Measurements from ENCODE around the gene BICDL1.

DNA sequence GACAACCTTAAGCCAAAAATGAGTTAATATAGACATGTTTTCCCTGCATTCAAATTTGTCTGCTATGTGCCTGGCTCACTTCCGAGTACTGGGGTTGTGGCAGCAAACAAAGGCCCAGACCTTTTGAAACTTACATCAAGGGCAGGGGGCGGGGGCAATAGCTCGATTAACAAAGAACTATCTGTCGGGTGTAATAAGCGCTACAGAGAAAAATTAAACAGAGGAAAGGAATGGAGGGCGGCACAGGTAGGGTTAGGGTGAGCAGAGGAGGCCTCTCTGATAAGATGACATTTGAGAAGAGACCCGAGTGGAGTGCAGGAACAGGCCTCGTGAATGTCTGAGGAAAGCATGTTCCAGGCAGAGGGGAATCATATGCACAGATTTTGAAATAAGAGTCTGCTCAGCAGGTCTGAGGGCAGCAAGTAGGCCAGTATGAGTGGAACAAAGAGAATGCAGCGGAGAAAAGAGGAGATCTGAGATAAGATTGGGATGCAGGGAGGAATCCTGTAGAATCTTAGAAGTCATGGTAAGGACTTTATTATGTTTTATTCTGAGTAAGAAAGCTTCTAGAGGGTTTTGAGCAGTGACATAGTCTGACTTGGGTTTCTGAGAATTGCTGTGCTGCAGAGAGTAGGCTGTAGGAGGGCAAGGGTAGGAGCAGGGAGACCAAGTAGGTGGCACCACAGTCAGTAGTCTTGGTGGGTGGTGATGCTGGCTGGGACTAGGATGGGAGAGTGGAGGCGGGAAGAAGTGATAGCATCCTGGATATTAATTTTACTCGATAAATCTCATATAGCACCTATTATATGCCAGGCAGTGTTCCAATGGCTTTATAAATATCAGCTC, 52.6 kb downstream of the BICDL1 start:
- TF ChIP-seq RAD21 (IDR thresholded peaks at IDR 0.05; ENCODE audit: low read length) (no peak), USF2 (IDR thresholded peaks at IDR 0.05; ENCODE audit: low read depth, low read length) (no peak), NFE2L2 (IDR thresholded peaks at IDR 0.05; ENCODE audit: low read depth, low read length) (no peak), POLR2A (IDR thresholded peaks at IDR 0.05; ENCODE audit: low read depth, low read length) (no peak), SMC3 (IDR thresholded peaks at IDR 0.05; ENCODE audit: low read depth, low read length) (no peak), RFX5 (IDR thresholded peaks at IDR 0.05; ENCODE audit: low read depth, low read length) (no peak), RCOR1 (IDR thresholded peaks at IDR 0.05; ENCODE audit: insufficient replicate concordance, low read length) (no peak), MAZ (IDR thresholded peaks at IDR 0.05; ENCODE audit: borderline replicate concordance, low read depth, low read length) (no peak), CHD1 (IDR thresholded peaks at IDR 0.05; ENCODE audit: low read depth, low read length) (no peak), MXI1 (IDR thresholded peaks at IDR 0.05; ENCODE audit: borderline replicate concordance, low read depth, low read length) (no peak), BHLHE40 (IDR thresholded peaks at IDR 0.05; ENCODE audit: low read depth, low read length) (no peak), FOS (IDR thresholded peaks at IDR 0.05; ENCODE audit: low read depth, low read length) (no peak)
- TF ChIP-seq, protein P1, sequence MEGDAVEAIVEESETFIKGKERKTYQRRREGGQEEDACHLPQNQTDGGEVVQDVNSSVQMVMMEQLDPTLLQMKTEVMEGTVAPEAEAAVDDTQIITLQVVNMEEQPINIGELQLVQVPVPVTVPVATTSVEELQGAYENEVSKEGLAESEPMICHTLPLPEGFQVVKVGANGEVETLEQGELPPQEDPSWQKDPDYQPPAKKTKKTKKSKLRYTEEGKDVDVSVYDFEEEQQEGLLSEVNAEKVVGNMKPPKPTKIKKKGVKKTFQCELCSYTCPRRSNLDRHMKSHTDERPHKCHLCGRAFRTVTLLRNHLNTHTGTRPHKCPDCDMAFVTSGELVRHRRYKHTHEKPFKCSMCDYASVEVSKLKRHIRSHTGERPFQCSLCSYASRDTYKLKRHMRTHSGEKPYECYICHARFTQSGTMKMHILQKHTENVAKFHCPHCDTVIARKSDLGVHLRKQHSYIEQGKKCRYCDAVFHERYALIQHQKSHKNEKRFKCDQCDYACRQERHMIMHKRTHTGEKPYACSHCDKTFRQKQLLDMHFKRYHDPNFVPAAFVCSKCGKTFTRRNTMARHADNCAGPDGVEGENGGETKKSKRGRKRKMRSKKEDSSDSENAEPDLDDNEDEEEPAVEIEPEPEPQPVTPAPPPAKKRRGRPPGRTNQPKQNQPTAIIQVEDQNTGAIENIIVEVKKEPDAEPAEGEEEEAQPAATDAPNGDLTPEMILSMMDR (conservative IDR thresholded peaks at IDR 0.05; ENCODE audit: low read depth, low read length): no peak

Data from IMR-90 (cell line).